ENCODE measurements around the gene PVALB.
"Not testable (repeated sequence)": the region's sequence is repeated elsewhere in the genome, so short reads cannot be mapped to it uniquely, and the experiment has no call there.

The PVALB gene

GRCh38 chr22:36756746-36757655, 59.8 kb downstream of the PVALB start:
- DNase-seq (ENCODE audit: low read depth): no peak

GRCh38 chr22:36756031-36756430, 60.8 kb downstream of the PVALB start:
- no peak for DNase-seq (ENCODE audit: low read depth)

- no peak for DNase-seq (ENCODE audit: low read depth)
Observed at GRCh38 chr22:36755316-36755715, 61.5 kb downstream of the PVALB start.

GRCh38 chr22:36754881-36755280, 62.0 kb downstream of the PVALB start:
- not testable (repeated sequence) for DNase-seq (ENCODE audit: low read depth)

GRCh38 chr22:36753916-36754315, 62.9 kb downstream of the PVALB start:
- DNase-seq (ENCODE audit: low read depth): no peak

GRCh38 chr22:36753120-36753802, 63.6 kb downstream of the PVALB start:
- DNase-seq (ENCODE audit: low read depth): no peak
